Tibial nerve (tissue), 4 donors: Measurements from ENCODE around the gene GNB5. TPM values are rescaled to one million over a fixed set of nuclear protein-coding genes. Genes with fewer than 3 reads are reported as not detected.

Experiments
- DNase-seq, 2 donors: peaks; one replicate each; pipeline ENCODE4 v3.0.0-alpha.2; 2019; ENCODE audit warnings: low spot score in 2 of 2
- H3K27ac ChIP-seq, 4 donors: fragments of 200-600 bp; sonication (generic) in 3 of 4; one replicate each; pipeline ENCODE4 v1.5.1; 2017 to 2019; ENCODE audit warnings: mild to moderate bottlenecking in 1 of 4
- H3K27me3 ChIP-seq, 2 donors: fragments of 200-600 bp; sonication (generic) in 1 of 2; one replicate each; pipeline versions ENCODE4 v1.5.1 to v1.6.0; 2017 to 2019
- H3K36me3 ChIP-seq, 3 donors: fragments of 200-600 bp; sonication (generic); one replicate each; pipeline ENCODE4 v1.5.1; 2018 to 2019
- H3K4me1 ChIP-seq, 4 donors: fragments of 200-600 bp; sonication (generic) in 3 of 4; one replicate each; pipeline ENCODE4 v1.5.1; 2017 to 2019
- H3K4me3 ChIP-seq, 4 donors: fragments of 200-600 bp; sonication (generic) in 3 of 4; one replicate each; pipeline ENCODE4 v1.5.1; 2017 to 2019; ENCODE audit warnings: mild to moderate bottlenecking in 1 of 4, moderate library complexity in 1 of 4
- H3K9me3 ChIP-seq, 4 donors: fragments of 200-600 bp; sonication (generic) in 3 of 4; one replicate each; pipeline ENCODE4 v1.5.1; 2017 to 2019
- CTCF ChIP-seq, 5 experiments: fragments of 200-600 bp in 3 of 5; fragments of 450-650 bp in 2 of 5; sonication (generic) in 3 of 5; IDR thresholded peaks; one replicate each; pipeline ENCODE4 v1.5.1; 2016 to 2019; ENCODE audit warnings: antibody characterized with exemption in 5 of 5, mild to moderate bottlenecking in 3 of 5, moderate library complexity in 2 of 5
- EP300 ChIP-seq, 2 donors: sonication (generic); formaldehyde crosslinking; IDR thresholded peaks; one replicate each; pipeline ENCODE4 v1.6.1; 2017; ENCODE audit warnings: antibody characterized with exemption in 2 of 2, mild to moderate bottlenecking in 1 of 2
- POLR2A ChIP-seq, 2 donors: fragments of 450-650 bp; IDR thresholded peaks; one replicate each; pipeline ENCODE4 v1.6.1; 2017; ENCODE audit warnings: antibody characterized with exemption in 2 of 2, mild to moderate bottlenecking in 2 of 2, moderate library complexity in 2 of 2
- WGBS, 2 donors: methylation state at CpG; one replicate each; pipeline ENCODE4 v1.1.5; 2018; 5-methylcytosine and 5-hydroxymethylcytosine counted together
- total RNA-seq, 4 donors: library from RNA; depleted of rRNA; stranded (reverse); fragments of >200 nt; gene quantifications; one replicate each; pipeline ENCODE4 v1.1.0, GENCODE V29; 2016

Gene GNB5
- total RNA-seq, 4 donors from 2014 or later: 5.5 to 24.1 (median 16.4) TPM

DNA sequence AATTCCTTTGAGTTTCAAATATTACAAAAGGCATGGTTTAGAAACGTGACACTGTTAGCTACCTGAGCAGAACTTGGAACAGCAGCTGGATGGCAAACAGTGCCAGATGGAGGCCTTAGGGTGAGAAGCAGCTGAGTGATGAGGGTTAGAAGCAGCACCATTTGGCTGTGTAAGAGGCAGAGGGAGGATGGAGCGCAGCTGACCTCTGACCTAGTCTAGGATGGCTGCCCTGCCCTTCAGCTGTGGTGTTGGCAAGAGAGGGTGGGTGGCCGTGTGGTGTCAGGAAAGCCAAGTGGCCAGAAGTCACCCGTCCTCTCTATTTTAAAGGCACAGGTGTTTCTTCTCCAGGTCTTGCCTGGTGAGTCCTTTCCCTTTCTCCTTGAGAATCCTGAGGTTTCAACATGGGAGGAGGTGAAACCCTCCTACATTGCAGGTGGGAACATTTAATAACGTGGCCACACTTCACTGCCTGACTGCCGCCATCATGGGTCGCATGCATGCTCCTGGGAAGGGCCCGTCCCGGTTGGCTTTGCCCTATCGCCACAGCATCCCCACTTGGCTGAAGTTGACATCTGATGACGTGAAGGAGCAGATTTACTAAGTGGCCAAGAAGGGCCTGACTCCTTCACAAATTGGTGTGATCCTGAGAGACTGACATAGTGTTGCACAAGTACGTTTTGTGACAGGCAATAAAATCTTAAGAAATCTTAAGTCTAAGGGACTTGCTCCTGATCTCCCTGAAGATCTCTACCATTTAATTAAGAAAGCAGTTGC lies 96.2 kb downstream of the GNB5 start:
- Histone ChIP-seq H3K9me3 (peaks cover 0 to 8% (median 0%) of the 10 kb centered on the region in 4 donors), H3K27ac (peak overlapping the region in 1 of 4 donors; percentile 58)
- DNase-seq: no peak

DNA sequence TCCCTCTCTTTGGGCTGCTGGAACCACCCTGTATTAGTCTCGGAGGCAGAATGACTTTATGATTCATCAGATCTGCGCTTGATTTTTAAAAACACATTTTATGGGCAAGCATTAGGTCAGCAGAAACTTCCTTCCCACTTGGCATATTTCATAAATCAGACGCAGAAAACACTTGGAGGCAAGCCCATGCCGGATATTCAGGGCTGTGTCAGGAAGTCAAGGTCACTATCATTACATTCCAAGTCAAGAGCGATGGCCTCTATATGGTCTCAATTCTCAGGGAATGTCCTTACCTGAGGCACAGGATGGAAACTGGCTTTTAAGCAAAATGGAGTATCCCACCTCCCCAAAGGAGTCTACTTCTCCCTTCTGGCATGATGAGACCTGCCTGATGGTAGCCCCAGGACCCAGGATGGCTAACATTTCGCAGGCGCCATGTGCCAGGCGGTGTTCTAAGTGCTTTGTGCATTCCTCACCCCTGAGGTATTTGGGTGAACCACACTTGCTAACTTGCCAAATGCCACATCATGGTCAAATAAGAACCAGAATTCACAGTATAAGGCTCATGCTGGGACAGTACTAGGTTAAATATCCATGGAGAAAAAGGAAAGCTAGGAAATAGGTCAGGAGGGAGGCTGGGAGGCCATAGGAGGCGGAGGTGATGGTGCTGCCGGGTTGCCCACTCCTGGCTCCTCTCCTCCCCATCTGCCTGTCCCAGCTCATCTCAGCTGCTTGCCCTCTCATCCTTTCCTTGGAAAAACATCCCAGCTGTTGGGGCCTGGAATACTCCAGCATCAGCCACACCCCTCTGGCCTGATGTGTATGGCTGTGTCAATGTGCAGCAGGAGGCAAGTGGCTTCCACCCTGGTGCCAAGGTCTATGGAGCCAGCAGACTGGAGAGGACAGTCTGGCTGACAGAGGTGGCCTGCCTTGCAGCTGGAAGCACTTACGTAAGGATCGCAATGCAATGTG lies 97.4 kb downstream of the GNB5 start:
- Histone ChIP-seq H3K27ac (peak overlapping the region in 2 of 4 donors; percentile 3 to 60), H3K27me3 (no peaks in the 10 kb centered on the region), H3K4me3 (no peak overlapping the region), H3K36me3 (no peaks in the 10 kb centered on the region), H3K9me3 (peaks cover 0 to 13% (median 0%) of the 10 kb centered on the region in 4 donors), H3K4me1 (peaks cover 0 to 27% (median 9%) of the 10 kb centered on the region in 4 donors)
- TF ChIP-seq EP300 (IDR thresholded peaks at IDR 0.05) (peak in 1 of 2 donors; percentile 71), CTCF (IDR thresholded peaks at IDR 0.05) (no peak)
- peak in 1 of 2 donors; percentile 68 for DNase-seq
- 55 to 58% methylated on average over 12 of the region's 12 CpGs for WGBS, 2 donors

More for the DNA sequence above, 96.2 kb downstream of the GNB5 start:
- Histone ChIP-seq H3K4me1 (peaks cover 0 to 27% (median 9%) of the 10 kb centered on the region in 4 donors), H3K4me3 (no peak overlapping the region), H3K27me3 (no peaks in the 10 kb centered on the region), H3K36me3 (no peaks in the 10 kb centered on the region)
- TF ChIP-seq POLR2A (IDR thresholded peaks at IDR 0.05) (no peak), EP300 (IDR thresholded peaks at IDR 0.05) (no peak), CTCF (IDR thresholded peaks at IDR 0.05) (no peak)
- WGBS, 2 donors: 86 to 92% methylated on average over 12 of the region's 12 CpGs

DNA sequence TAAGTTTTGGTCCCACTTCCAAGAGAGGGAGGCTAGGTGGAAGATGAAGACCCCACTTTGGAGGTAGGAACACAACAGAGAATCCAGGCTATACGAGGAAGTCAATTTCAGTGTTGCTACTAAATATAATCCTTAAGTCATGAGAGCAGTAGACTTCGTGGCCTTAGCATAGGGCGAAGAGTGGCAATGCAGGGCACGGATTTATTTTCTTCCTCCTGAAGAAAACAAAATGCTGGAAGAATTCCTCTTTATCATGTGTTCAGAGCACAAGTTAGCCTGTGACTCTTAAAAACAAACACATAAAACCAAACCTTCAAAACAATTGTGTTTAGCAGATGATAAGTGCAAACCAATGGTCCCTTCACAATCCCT lies 98.0 kb downstream of the GNB5 start:
- Histone ChIP-seq H3K27ac (peak overlapping the region in 1 of 4 donors; percentile 60), H3K36me3 (no peaks in the 10 kb centered on the region), H3K9me3 (peaks cover 0 to 13% (median 0%) of the 10 kb centered on the region in 4 donors), H3K4me1 (peaks cover 0 to 27% (median 9%) of the 10 kb centered on the region in 4 donors), H3K27me3 (no peaks in the 10 kb centered on the region), H3K4me3 (no peak overlapping the region)
- DNase-seq: no peak
- whole genome bisulfite sequencing, 2 donors: 62 to 73% methylated on average over 4 of the region's 4 CpGs
- TF ChIP-seq EP300 (IDR thresholded peaks at IDR 0.05) (no peak), POLR2A (IDR thresholded peaks at IDR 0.05) (no peak), CTCF (IDR thresholded peaks at IDR 0.05) (no peak)

GRCh38 chr15:52090193-52090592 lies 101.0 kb downstream of the GNB5 start:
- no peak for DNase-seq
- H3K4me1 ChIP-seq: peaks cover 0 to 22% (median 9%) of the 10 kb centered on the region in 4 donors
- H3K4me3 ChIP-seq: no peak overlapping the region
- no peak overlapping the region for H3K27ac ChIP-seq
- TF ChIP-seq EP300 (IDR thresholded peaks at IDR 0.05) (no peak), POLR2A (IDR thresholded peaks at IDR 0.05) (no peak), CTCF (IDR thresholded peaks at IDR 0.05) (no peak)
- H3K27me3 ChIP-seq: no peaks in the 10 kb centered on the region
- H3K9me3 ChIP-seq: peaks cover 0 to 27% (median 4%) of the 10 kb centered on the region in 4 donors
- H3K36me3 ChIP-seq: no peaks in the 10 kb centered on the region
